Measurements from ENCODE around the gene KCTD3. TPM values are rescaled to one million over a fixed set of nuclear protein-coding genes. Genes with fewer than 3 reads are reported as not detected.

The KCTD3 gene
- total RNA-seq, 1 experiment from 2014 or later, result 39.3 TPM

DNA sequence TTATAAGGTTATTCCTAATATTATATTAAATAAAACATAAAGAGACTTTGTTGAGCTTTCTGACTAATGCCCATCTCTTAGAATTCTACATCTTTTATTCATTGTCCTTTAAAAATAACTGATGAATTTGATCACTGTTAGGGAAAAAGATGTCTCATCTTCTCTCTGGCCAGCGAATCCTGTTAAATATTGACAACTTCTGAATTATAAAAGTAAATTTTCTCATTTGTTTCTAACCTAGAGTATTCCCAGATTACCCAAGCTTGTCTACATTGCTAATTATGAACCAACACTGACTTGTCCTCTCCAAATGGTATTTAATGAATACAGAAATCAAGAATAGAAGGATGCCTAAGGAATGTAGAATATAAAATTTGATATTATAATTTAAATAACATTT lies 24.8 kb upstream of the KCTD3 start:
- Histone ChIP-seq H3K23me2 (ENCODE audit: insufficient read length, low read depth, low read length, poor library complexity, severe bottlenecking) (no peaks in the 10 kb centered on the region), H4K91ac (ENCODE audit: insufficient read length, low read depth, low read length) (no peak overlapping the region), H4K20me1 (ENCODE audit: control insufficient read depth, insufficient read depth, insufficient read length) (no peaks in the 10 kb centered on the region), H2BK120ac (ENCODE audit: low read depth, low read length, poor library complexity, severe bottlenecking) (no peak overlapping the region), H3K79me1 (ENCODE audit: insufficient read depth, low read depth, low read length, poor library complexity, severe bottlenecking) (no peaks in the 10 kb centered on the region), H3K4me1 (ENCODE audit: insufficient read depth, low read length) (no peaks in the 10 kb centered on the region), H3K9me3 (ENCODE audit: control insufficient read depth, low read depth, low read length) (peaks cover 5% of the 10 kb centered on the region), H3K18ac (ENCODE audit: insufficient read length, low read depth, low read length) (no peak overlapping the region), H3K4ac (ENCODE audit: low read depth, low read length) (no peak overlapping the region), H3K23ac (ENCODE audit: insufficient read length, low read depth, low read length) (no peak overlapping the region), H3K79me2 (ENCODE audit: insufficient read depth, low read length) (no peaks in the 10 kb centered on the region), H2BK12ac (ENCODE audit: insufficient read length, low read depth, low read length) (no peak overlapping the region), H2AK5ac (ENCODE audit: insufficient read length, low read length) (no peak overlapping the region), H3K14ac (ENCODE audit: insufficient read depth, low read length) (no peak overlapping the region), H2AFZ (ENCODE audit: low read length) (no peak overlapping the region), H3K27ac (ENCODE audit: insufficient read length, low read depth, low read length) (no peak overlapping the region), H3K4me2 (ENCODE audit: insufficient read depth, insufficient read length, low read length) (no peak overlapping the region), H3K9ac (ENCODE audit: extremely low read depth, insufficient read length, low read length) (no peak overlapping the region), H3K27me3 (ENCODE audit: insufficient read depth, low read length) (no peaks in the 10 kb centered on the region), H3K56ac (ENCODE audit: insufficient read length, low read depth, low read length) (no peak overlapping the region), H4K5ac (ENCODE audit: insufficient read length, low read depth, low read length) (no peak overlapping the region), H3T11ph (ENCODE audit: low read length) (no peak overlapping the region), H4K8ac (replicated peaks; ENCODE audit: insufficient read length, low read depth, low read length) (no peak overlapping the region), H2BK15ac (ENCODE audit: low read depth, low read length) (no peak overlapping the region), H2BK20ac (ENCODE audit: low read depth, low read length, poor library complexity, severe bottlenecking) (no peak overlapping the region), H2BK5ac (ENCODE audit: insufficient read length, low read length) (no peak overlapping the region)
- Mint-ChIP-seq H3K27ac (no peak overlapping the region), H3K36me3 (ENCODE audit: insufficient read depth in 1 of 3, low read depth in 3 of 3) (peaks cover 0 to 6% (median 0%) of the 10 kb centered on the region in 3 experiments; a peak in 1 of 7 replicates), H3K4me1 (no peaks in the 10 kb centered on the region), H3K4me3 (no peak overlapping the region), H3K27me3 (ENCODE audit: low read depth) (no peaks in the 10 kb centered on the region), H3K9me3 (peaks cover 3 to 11% of the 10 kb centered on the region in 2 experiments; a peak in 4 of 5 replicates)
- WGBS (ENCODE audit: extremely low coverage, insufficient read length, low lambda C conversion rate), result no CpG with 5 or more reads among the region's 1 CpG
- no peak for DNase-seq
- no peak for TF ChIP-seq CTCF (conservative IDR thresholded peaks at IDR 0.05)

Data from H9 (cell line).